Loucy (cell line): ENCODE results near the gene AP1M2.

Experiments
- H2AFZ ChIP-seq: fragments of 200-600 bp; sonication (generic); 2 replicates; pipeline ENCODE4 v1.6.0; 2016; ENCODE audit warnings: antibody characterized with exemption, mild to moderate bottlenecking, low read length, moderate library complexity
- H3F3A ChIP-seq: fragments of 200-600 bp; 2 replicates; pipeline ENCODE4 v1.6.0; 2016; ENCODE audit warnings: antibody characterized with exemption, low read depth, mild to moderate bottlenecking
- H3K27me3 ChIP-seq: fragments of 200-600 bp; sonication (generic); 2 replicates; pipeline ENCODE4 v1.6.1; 2014; ENCODE audit warnings: low read length, mild to moderate bottlenecking; ENCODE audit not compliant: insufficient read depth, poor library complexity, severe bottlenecking
- H3K36me3 ChIP-seq: fragments of 200-600 bp; sonication (generic); 2 replicates; pipeline ENCODE4 v1.6.1; 2016; ENCODE audit warnings: low read length; ENCODE audit not compliant: insufficient read depth
- H3K4me1 ChIP-seq: fragments of 200-600 bp; sonication (generic); 2 replicates; pipeline ENCODE4 v1.5.1; 2014; ENCODE audit warnings: low read length, mild to moderate bottlenecking; ENCODE audit not compliant: insufficient read depth, poor library complexity, severe bottlenecking
- H3K4me2 ChIP-seq: fragments of 200-600 bp; sonication (generic); 2 replicates; pipeline ENCODE4 v1.6.0; 2014; ENCODE audit warnings: antibody characterized with exemption, low read length, low read depth, mild to moderate bottlenecking; ENCODE audit not compliant: poor library complexity, severe bottlenecking
- H3K4me3 ChIP-seq: fragments of 200-600 bp; sonication (generic); 2 replicates; pipeline ENCODE4 v1.5.1; 2014; ENCODE audit warnings: low read length, mild to moderate bottlenecking, mixed read lengths; ENCODE audit not compliant: poor library complexity, severe bottlenecking
- H3K79me2 ChIP-seq: fragments of 200-600 bp; sonication (generic); 2 replicates; pipeline ENCODE4 v1.6.1; 2014; ENCODE audit warnings: low read length; ENCODE audit not compliant: insufficient read depth
- H3K9ac ChIP-seq: fragments of 200-600 bp; sonication (generic); 2 replicates; pipeline ENCODE4 v1.6.0; 2014; ENCODE audit warnings: mild to moderate bottlenecking, low read depth, low read length, moderate library complexity; ENCODE audit not compliant: poor library complexity, severe bottlenecking
- H3K9me2 ChIP-seq: fragments of 200-600 bp; sonication (generic); replicated peaks from 2 replicates; pipeline ENCODE4 v1.6.1; 2016; ENCODE audit warnings: low read depth, low read length, mixed read lengths
- H3K9me3 ChIP-seq: fragments of 200-600 bp; sonication (generic); 2 replicates; pipeline ENCODE4 v1.6.1; 2014; ENCODE audit warnings: mild to moderate bottlenecking, antibody characterized with exemption, low read length, low read depth; ENCODE audit not compliant: insufficient read depth
- H4K20me1 ChIP-seq: fragments of 200-600 bp; sonication (generic); 2 replicates; pipeline ENCODE4 v1.6.0; 2014; ENCODE audit warnings: antibody characterized with exemption, low read length, mild to moderate bottlenecking; ENCODE audit not compliant: insufficient read depth, poor library complexity, severe bottlenecking
- EZH2phosphoT487 ChIP-seq: fragments of 200-600 bp; IDR thresholded peaks from 2 replicates; pipeline ENCODE4 v1.6.1; 2018; ENCODE audit warnings: antibody characterized with exemption, mild to moderate bottlenecking, moderate library complexity, borderline replicate concordance
- TF ChIP-seq, protein P1 (sequence below): fragments of 200-600 bp; sonication (generic); conservative IDR thresholded peaks from 2 replicates; pipeline ENCODE4 v1.5.1; 2014; ENCODE audit warnings: mild to moderate bottlenecking, antibody characterized with exemption, low read length

AP1M2 gene

DNA sequence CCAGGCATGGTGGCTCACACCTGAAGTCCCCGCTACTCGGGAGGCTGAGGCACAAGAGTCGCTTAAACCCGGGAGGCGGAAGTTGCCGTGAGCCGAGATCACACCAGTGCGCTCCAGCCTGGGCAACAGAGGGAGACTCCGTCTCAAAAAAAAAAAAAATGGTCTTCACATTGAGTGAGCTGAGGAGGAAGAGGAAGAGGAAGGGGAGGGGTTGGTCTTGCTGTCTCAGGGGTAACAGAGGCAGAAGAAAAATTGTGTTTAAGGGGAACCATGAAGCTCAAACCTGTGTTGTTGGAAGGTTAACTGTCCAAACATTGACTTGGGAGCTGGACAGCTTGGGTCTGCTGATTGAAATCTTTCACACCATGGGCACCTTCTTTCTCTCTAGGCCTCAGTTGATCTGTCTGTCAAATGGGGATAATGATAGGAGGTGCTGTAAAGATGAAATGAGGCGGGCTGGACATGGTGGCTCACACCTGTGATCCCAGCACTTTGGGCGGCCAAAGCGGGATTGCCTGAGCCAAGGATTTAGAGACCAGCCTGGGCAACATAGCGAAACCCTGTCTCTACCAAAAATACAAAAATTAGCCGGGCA lies 28.4 kb upstream of the AP1M2 start:
- no peaks in the 10 kb centered on the region for H3K27me3 ChIP-seq
- H3K9me3 ChIP-seq, result no peaks in the 10 kb centered on the region
- no peaks in the 10 kb centered on the region for H3K79me2 ChIP-seq
- no peak overlapping the region for H2AFZ ChIP-seq
- no peaks in the 10 kb centered on the region for H4K20me1 ChIP-seq
- no peaks in the 10 kb centered on the region for H3F3A ChIP-seq
- H3K9ac ChIP-seq, result no peak overlapping the region
- H3K4me3 ChIP-seq, result no peak overlapping the region
- H3K4me2 ChIP-seq, result no peak overlapping the region
- no peaks in the 10 kb centered on the region for H3K36me3 ChIP-seq
- TF ChIP-seq, protein P1, sequence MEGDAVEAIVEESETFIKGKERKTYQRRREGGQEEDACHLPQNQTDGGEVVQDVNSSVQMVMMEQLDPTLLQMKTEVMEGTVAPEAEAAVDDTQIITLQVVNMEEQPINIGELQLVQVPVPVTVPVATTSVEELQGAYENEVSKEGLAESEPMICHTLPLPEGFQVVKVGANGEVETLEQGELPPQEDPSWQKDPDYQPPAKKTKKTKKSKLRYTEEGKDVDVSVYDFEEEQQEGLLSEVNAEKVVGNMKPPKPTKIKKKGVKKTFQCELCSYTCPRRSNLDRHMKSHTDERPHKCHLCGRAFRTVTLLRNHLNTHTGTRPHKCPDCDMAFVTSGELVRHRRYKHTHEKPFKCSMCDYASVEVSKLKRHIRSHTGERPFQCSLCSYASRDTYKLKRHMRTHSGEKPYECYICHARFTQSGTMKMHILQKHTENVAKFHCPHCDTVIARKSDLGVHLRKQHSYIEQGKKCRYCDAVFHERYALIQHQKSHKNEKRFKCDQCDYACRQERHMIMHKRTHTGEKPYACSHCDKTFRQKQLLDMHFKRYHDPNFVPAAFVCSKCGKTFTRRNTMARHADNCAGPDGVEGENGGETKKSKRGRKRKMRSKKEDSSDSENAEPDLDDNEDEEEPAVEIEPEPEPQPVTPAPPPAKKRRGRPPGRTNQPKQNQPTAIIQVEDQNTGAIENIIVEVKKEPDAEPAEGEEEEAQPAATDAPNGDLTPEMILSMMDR, result no peak
- TF ChIP-seq EZH2phosphoT487, result no peak
- H3K9me2 ChIP-seq, result no peaks in the 10 kb centered on the region
- peaks cover 6% of the 10 kb centered on the region for H3K4me1 ChIP-seq

DNA sequence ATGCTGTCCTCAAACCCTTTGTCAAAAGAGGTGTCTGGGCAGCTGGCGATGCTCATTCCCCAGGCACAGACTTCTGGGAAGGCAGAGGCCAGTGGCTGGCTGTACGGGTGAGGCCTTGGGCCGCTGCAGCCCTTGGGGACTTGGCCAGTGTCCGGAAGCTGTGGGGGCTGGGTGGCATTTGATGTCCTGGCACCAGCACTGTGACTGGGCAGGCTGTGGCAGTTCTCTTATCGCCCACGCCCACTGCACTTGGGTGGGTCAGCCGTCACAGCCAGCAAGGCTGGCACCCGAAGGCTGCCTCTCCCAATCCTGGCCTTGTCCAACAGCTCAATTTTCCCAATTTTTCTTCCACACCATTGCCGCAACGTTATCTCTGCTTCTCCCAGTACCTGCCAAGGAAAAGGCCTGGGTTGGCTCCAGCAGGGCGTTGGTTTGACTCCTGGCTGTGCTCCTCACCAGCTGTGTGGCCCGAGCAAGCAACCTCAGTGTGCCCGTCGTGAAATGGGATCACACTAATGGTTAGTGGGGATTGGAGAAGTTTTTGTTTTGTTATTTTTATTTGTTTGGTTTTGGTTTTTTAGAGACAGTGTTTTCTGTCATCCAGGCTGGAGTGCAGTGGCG lies 25.5 kb upstream of the AP1M2 start:
- no peak for TF ChIP-seq EZH2phosphoT487
- TF ChIP-seq, protein P1, result no peak
- no peaks in the 10 kb centered on the region for H3K79me2 ChIP-seq
- no peaks in the 10 kb centered on the region for H3K9me2 ChIP-seq
- H3K36me3 ChIP-seq, result no peaks in the 10 kb centered on the region
- H3K9me3 ChIP-seq, result no peaks in the 10 kb centered on the region
- H4K20me1 ChIP-seq, result no peaks in the 10 kb centered on the region
- no peaks in the 10 kb centered on the region for H3K27me3 ChIP-seq
- H3F3A ChIP-seq, result no peaks in the 10 kb centered on the region
- H3K4me1 ChIP-seq, result peaks cover 6% of the 10 kb centered on the region
- H3K4me2 ChIP-seq, result no peak overlapping the region
- no peak overlapping the region for H2AFZ ChIP-seq
- H3K9ac ChIP-seq, result no peak overlapping the region
- H3K4me3 ChIP-seq, result no peak overlapping the region

DNA sequence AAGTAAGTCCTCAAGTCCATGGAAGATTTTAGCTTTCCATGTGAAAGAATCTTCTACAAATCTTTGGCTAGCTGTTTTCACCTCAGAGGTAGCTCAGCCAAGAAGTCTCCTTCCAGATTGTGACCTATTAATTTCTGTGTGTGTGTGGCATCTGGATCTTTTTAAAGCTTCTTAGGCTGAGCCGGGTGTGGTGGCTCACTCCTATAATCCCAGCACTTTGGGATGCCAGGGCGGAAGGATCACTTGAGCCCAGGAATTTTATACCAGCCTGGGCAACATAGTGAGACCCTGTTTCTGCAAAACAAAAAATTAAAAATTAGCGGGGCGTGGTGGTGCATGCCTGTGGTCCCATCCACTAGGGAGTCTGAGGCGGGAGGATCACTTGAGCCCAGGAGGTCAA lies 24.8 kb upstream of the AP1M2 start:
- Histone ChIP-seq H4K20me1 (no peaks in the 10 kb centered on the region), H3K9me3 (no peaks in the 10 kb centered on the region), H3K4me1 (peaks cover 6% of the 10 kb centered on the region), H3K79me2 (no peaks in the 10 kb centered on the region), H3K36me3 (no peaks in the 10 kb centered on the region), H3K9me2 (no peaks in the 10 kb centered on the region), H3F3A (no peaks in the 10 kb centered on the region), H2AFZ (no peak overlapping the region), H3K4me3 (no peak overlapping the region), H3K27me3 (no peaks in the 10 kb centered on the region), H3K4me2 (no peak overlapping the region), H3K9ac (no peak overlapping the region)
- TF ChIP-seq, protein P1, result no peak
- no peak for TF ChIP-seq EZH2phosphoT487
